ENCODE data around the gene PRKAG3.

DNA sequence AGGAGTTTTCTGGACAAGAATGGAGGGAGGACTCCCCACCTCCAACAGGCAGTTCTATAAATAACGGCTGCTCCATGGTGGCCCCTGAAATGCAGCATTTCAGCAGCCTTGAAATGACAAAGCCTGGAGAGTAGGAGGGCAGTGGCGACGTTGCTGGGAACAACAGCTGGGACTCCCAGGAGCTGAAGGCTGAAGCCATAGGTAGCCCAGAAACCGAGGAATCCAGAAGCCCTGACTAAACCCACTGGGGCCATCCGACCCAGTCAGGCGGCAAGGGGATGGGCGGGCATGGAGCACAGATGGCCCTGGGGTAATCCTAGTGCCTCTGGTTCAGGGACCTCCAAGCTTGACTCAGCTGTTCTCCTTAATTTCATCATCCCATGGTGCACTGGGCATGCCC is 9.0 kb downstream of the PRKAG3 start:
- TF ChIP-seq, protein P1, sequence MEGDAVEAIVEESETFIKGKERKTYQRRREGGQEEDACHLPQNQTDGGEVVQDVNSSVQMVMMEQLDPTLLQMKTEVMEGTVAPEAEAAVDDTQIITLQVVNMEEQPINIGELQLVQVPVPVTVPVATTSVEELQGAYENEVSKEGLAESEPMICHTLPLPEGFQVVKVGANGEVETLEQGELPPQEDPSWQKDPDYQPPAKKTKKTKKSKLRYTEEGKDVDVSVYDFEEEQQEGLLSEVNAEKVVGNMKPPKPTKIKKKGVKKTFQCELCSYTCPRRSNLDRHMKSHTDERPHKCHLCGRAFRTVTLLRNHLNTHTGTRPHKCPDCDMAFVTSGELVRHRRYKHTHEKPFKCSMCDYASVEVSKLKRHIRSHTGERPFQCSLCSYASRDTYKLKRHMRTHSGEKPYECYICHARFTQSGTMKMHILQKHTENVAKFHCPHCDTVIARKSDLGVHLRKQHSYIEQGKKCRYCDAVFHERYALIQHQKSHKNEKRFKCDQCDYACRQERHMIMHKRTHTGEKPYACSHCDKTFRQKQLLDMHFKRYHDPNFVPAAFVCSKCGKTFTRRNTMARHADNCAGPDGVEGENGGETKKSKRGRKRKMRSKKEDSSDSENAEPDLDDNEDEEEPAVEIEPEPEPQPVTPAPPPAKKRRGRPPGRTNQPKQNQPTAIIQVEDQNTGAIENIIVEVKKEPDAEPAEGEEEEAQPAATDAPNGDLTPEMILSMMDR (IDR thresholded peaks at IDR 0.05; ENCODE audit: poor library complexity) = no peak
- TF ChIP-seq EZH2 (IDR thresholded peaks at IDR 0.05; ENCODE audit: borderline replicate concordance) = no peak
- TF ChIP-seq EZH2phosphoT487 (IDR thresholded peaks at IDR 0.05; ENCODE audit: low read depth, severe bottlenecking, unreplicated experiment) = no peak
